A549 (cell line): ENCODE results near the gene HOGA1.

ENCODE experiments used
- CEBPB ChIP-seq, 2 experiments: fragments of >200 bp in 1 of 2; sonication (Bioruptor Twin) in 1 of 2; formaldehyde crosslinking in 1 of 2; IDR thresholded peaks; 2 replicates each; pipeline ENCODE4 v1.6.1; 2012 to 2016
- CHD4 ChIP-seq: fragments of 200-600 bp; sonication (generic); IDR thresholded peaks from 2 replicates; pipeline ENCODE4 v1.6.1; 2016; ENCODE audit warnings: antibody characterized with exemption, mild to moderate bottlenecking, borderline replicate concordance
- CTCF ChIP-seq: fragments of >200 bp; sonication (Bioruptor Twin); formaldehyde crosslinking; IDR thresholded peaks from 3 replicates; pipeline ENCODE4 v1.5.1; 2016
- EHMT2 ChIP-seq: fragments of 200-600 bp; sonication (generic); IDR thresholded peaks from 2 replicates; pipeline ENCODE4 v1.6.1; 2016; ENCODE audit warnings: antibody characterized with exemption, low read depth, mild to moderate bottlenecking, moderate library complexity
- JUN ChIP-seq, 2 experiments: fragments of >200 bp; sonication (Bioruptor Twin); formaldehyde crosslinking; IDR thresholded peaks; 2 replicates in 1 of 2; 3 replicates in 1 of 2; pipeline ENCODE4 v1.6.1; 2016 to 2017
- KDM1A ChIP-seq: fragments of 200-600 bp; sonication (generic); IDR thresholded peaks from 2 replicates; pipeline ENCODE4 v1.6.1; 2016; ENCODE audit warnings: low read depth, mild to moderate bottlenecking
- MYC ChIP-seq: IDR thresholded peaks from 2 replicates; pipeline ENCODE4 v1.6.1; 2012; ENCODE audit warnings: mild to moderate bottlenecking, inconsistent platforms, low read length, improper control_type of control experiment, borderline replicate concordance
- POLR2A ChIP-seq: IDR thresholded peaks from 2 replicates; pipeline ENCODE4 v1.6.1; 2012; ENCODE audit warnings: mild to moderate bottlenecking, low read length
- RCOR1 ChIP-seq: fragments of 150-350 bp; IDR thresholded peaks from 2 replicates; pipeline ENCODE4 v1.6.1; 2014; ENCODE audit warnings: antibody characterized with exemption, low read length, low read depth
- SMC3 ChIP-seq: fragments of >200 bp; sonication (Bioruptor Twin); formaldehyde crosslinking; IDR thresholded peaks from 3 replicates; pipeline ENCODE4 v1.6.1; 2018; ENCODE audit warnings: inconsistent platforms
- TF ChIP-seq, protein P1 (sequence below): fragments of >200 bp; sonication (Bioruptor Twin); formaldehyde crosslinking; IDR thresholded peaks from 3 replicates; pipeline ENCODE4 v1.6.1; 2016

- TF ChIP-seq MYC: no peak
- TF ChIP-seq CHD4: no peak
- TF ChIP-seq CTCF: no peak
- no peak for TF ChIP-seq SMC3
- no peak for TF ChIP-seq RCOR1
- TF ChIP-seq KDM1A: no peak
- TF ChIP-seq JUN (IDR thresholded peaks at IDR 0.05): no peak
- TF ChIP-seq POLR2A: no peak
- TF ChIP-seq CEBPB (IDR thresholded peaks at IDR 0.05): no peak
- TF ChIP-seq, protein P1, sequence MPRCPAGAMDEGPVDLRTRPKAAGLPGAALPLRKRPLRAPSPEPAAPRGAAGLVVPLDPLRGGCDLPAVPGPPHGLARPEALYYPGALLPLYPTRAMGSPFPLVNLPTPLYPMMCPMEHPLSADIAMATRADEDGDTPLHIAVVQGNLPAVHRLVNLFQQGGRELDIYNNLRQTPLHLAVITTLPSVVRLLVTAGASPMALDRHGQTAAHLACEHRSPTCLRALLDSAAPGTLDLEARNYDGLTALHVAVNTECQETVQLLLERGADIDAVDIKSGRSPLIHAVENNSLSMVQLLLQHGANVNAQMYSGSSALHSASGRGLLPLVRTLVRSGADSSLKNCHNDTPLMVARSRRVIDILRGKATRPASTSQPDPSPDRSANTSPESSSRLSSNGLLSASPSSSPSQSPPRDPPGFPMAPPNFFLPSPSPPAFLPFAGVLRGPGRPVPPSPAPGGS: no peak
- no peak for TF ChIP-seq EHMT2
Measured at GRCh38 chr10:97578171-97578844, 5.9 kb upstream of the HOGA1 start.
